Measurements from ENCODE around the gene PRMT3.

DNA sequence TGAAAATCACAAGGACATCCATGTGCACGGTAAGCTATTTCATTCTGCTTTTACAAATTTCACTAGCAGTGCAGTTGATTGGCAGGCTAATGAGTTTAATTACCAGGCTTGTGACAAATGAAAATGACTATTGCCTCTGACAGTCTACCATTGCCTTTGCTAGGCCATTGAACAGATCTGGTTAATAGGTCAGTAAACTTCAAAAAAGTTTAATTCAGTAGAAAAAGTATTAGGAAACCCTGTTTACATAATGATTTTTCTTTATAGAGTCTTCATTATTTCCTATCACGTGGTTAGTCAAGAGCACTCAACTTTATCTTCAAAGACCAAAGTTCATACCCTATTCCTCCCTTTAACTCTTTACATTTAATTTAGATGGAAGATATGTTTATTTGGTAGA, 77.0 kb downstream of the PRMT3 start:
- TF ChIP-seq GATA2 (IDR thresholded peaks at IDR 0.05; ENCODE audit: low read depth, low read length) (no peak), GATA3 (IDR thresholded peaks at IDR 0.05; ENCODE audit: low read depth, low read length) (no peak)

Measured in SH-SY5Y (cell line).